GM18505 (cell line): ENCODE measurements around the gene DUSP22.

Experiments
- ATAC-seq: cut with Tn5 transposase; IDR thresholded peaks from one replicate; pipeline ENCODE4 v1.9.1; 2021; ENCODE audit not compliant: unreplicated experiment
- POLR2A ChIP-seq: IDR thresholded peaks from 4 replicates; pipeline ENCODE4 v1.6.1; 2011; ENCODE audit warnings: borderline replicate concordance; ENCODE audit not compliant: insufficient read depth, insufficient read length; ENCODE audit errors: extremely low read depth

DUSP22 gene

GRCh38 chr6:315921-316752 is 23.9 kb downstream of the DUSP22 start:
- ATAC-seq = no peak
- TF ChIP-seq POLR2A = no peak

- no peak for ATAC-seq
- no peak for TF ChIP-seq POLR2A
Measured at GRCh38 chr6:316753-317038, 24.4 kb downstream of the DUSP22 start.

- ATAC-seq = no peak
Measured at GRCh38 chr6:317060-317447, 24.8 kb downstream of the DUSP22 start.

GRCh38 chr6:317448-318144 is 25.3 kb downstream of the DUSP22 start:
- TF ChIP-seq POLR2A = peak; percentile 46
- ATAC-seq = no peak

More at GRCh38 chr6:317060-317447, 24.8 kb downstream of the DUSP22 start:
- no peak for TF ChIP-seq POLR2A

- TF ChIP-seq POLR2A = no peak
- ATAC-seq = no peak
Measured at GRCh38 chr6:318243-318890, 26.1 kb downstream of the DUSP22 start.

GRCh38 chr6:319177-320131 is 27.2 kb downstream of the DUSP22 start:
- ATAC-seq = peak; percentile 36
- peak; percentile 23 for TF ChIP-seq POLR2A

GRCh38 chr6:320351-321157 is 28.3 kb downstream of the DUSP22 start:
- peak; percentile 45 for TF ChIP-seq POLR2A
- no peak for ATAC-seq

GRCh38 chr6:321158-321438 is 28.8 kb downstream of the DUSP22 start:
- TF ChIP-seq POLR2A = no peak
- ATAC-seq = no peak

- ATAC-seq = no peak
- TF ChIP-seq POLR2A = no peak
Measured at GRCh38 chr6:321536-322258, 29.4 kb downstream of the DUSP22 start.

GRCh38 chr6:322259-322930 is 30.1 kb downstream of the DUSP22 start:
- TF ChIP-seq POLR2A = peak; percentile 11
- no peak for ATAC-seq
